ENCODE results near the gene MYO1D.

The MYO1D gene

GRCh38 chr17:32673964-32674363 lies 203.0 kb downstream of the MYO1D start:
- Histone ChIP-seq H3K27me3 (ENCODE audit: insufficient read depth, low read depth, severe bottlenecking) (no peaks in the 10 kb centered on the region), H3K27ac (no peak overlapping the region), H3K9me3 (ENCODE audit: severe bottlenecking) (no peaks in the 10 kb centered on the region), H3K4me3 (ENCODE audit: low read depth, low read length) (no peak overlapping the region), H3K36me3 (no peaks in the 10 kb centered on the region)
- no peak for TF ChIP-seq CTCF (IDR thresholded peaks at IDR 0.05; ENCODE audit: low read depth, low read length)
- no peak for DNase-seq

- DNase-seq: no peak
- Histone ChIP-seq H3K9me3 (ENCODE audit: severe bottlenecking) (no peaks in the 10 kb centered on the region), H3K27ac (no peak overlapping the region), H3K36me3 (no peaks in the 10 kb centered on the region), H3K27me3 (ENCODE audit: insufficient read depth, low read depth, severe bottlenecking) (no peaks in the 10 kb centered on the region), H3K4me3 (ENCODE audit: low read depth, low read length) (no peak overlapping the region)
- TF ChIP-seq CTCF (IDR thresholded peaks at IDR 0.05; ENCODE audit: low read depth, low read length): no peak
Observed at GRCh38 chr17:32672711-32673110, 204.2 kb downstream of the MYO1D start.

DNA sequence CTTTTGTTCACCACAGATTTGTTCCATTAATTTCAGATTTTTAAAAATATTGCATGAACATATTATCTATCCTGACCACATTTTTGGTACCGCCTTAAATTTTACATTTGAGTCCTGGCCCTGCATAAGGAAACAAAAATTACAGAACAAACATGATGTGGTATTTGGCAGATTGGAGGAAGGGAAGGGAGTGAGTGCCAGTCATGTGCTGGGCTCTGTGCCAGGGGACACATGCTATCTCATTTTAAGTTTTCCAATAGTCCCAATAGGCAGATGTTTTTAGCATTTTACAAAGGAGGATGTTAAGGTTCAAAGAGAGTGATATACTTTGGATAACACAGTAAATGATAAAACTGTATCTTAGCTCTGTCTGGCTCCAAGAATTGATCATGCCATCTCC lies 205.0 kb downstream of the MYO1D start:
- no peak for TF ChIP-seq CTCF (IDR thresholded peaks at IDR 0.05; ENCODE audit: low read depth, low read length)
- Histone ChIP-seq H3K4me3 (ENCODE audit: low read depth, low read length) (no peak overlapping the region), H3K36me3 (no peaks in the 10 kb centered on the region), H3K9me3 (ENCODE audit: severe bottlenecking) (no peaks in the 10 kb centered on the region), H3K27ac (no peak overlapping the region), H3K27me3 (ENCODE audit: insufficient read depth, low read depth, severe bottlenecking) (no peaks in the 10 kb centered on the region)
- DNase-seq: no peak

GRCh38 chr17:32664936-32665583 lies 211.9 kb downstream of the MYO1D start:
- TF ChIP-seq CTCF (IDR thresholded peaks at IDR 0.05; ENCODE audit: low read depth, low read length): no peak
- no peaks in the 10 kb centered on the region for H3K9me3 ChIP-seq (ENCODE audit: severe bottlenecking)
- no peaks in the 10 kb centered on the region for H3K27me3 ChIP-seq (ENCODE audit: insufficient read depth, low read depth, severe bottlenecking)
- no peaks in the 10 kb centered on the region for H3K36me3 ChIP-seq
- DNase-seq: no peak
- H3K4me3 ChIP-seq (ENCODE audit: low read depth, low read length): no peak overlapping the region
- H3K27ac ChIP-seq: no peak overlapping the region

- Histone ChIP-seq H3K27me3 (ENCODE audit: insufficient read depth, low read depth, severe bottlenecking) (no peaks in the 10 kb centered on the region), H3K4me3 (ENCODE audit: low read depth, low read length) (no peak overlapping the region), H3K27ac (no peak overlapping the region), H3K36me3 (no peaks in the 10 kb centered on the region), H3K9me3 (ENCODE audit: severe bottlenecking) (no peaks in the 10 kb centered on the region)
- no peak for TF ChIP-seq CTCF (IDR thresholded peaks at IDR 0.05; ENCODE audit: low read depth, low read length)
- no peak for DNase-seq
Observed at GRCh38 chr17:32660496-32660985, 216.4 kb downstream of the MYO1D start.

DNA sequence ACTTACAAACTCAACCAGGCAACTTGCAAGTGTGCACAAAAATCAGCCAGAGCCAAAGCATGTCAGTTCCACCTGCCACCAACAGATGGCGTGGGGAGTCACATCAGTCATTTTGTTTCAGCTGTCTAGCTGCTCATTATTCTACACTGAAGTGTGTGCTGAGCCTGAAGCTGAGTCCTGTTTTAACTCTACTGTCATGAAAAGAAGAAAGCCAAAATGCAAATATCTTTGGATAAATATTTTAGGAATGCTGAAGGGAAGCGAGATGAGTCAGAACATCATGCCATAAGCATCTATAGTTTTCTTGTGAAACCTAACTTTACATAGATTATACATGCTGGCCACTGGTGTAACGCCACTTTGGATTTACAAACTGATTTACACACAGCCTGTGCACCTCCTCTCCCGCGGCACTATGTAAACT lies 217.5 kb downstream of the MYO1D start:
- peak; percentile 63 for DNase-seq
- Histone ChIP-seq H3K27me3 (ENCODE audit: insufficient read depth, low read depth, severe bottlenecking) (no peaks in the 10 kb centered on the region), H3K36me3 (no peaks in the 10 kb centered on the region), H3K9me3 (ENCODE audit: severe bottlenecking) (no peaks in the 10 kb centered on the region), H3K4me3 (ENCODE audit: low read depth, low read length) (no peak overlapping the region), H3K27ac (no peak overlapping the region)
- peak; percentile 92 for TF ChIP-seq CTCF (IDR thresholded peaks at IDR 0.05; ENCODE audit: low read depth, low read length)

All from WERI-Rb-1 (cell line).